Left lung (tissue), 10 donors: ENCODE data around the gene CMA1. TPM values are rescaled to one million over a fixed set of nuclear protein-coding genes. Genes with fewer than 3 reads are reported as not detected.
"Not testable (repeated sequence)": the region's sequence is repeated elsewhere in the genome, so short reads cannot be mapped to it uniquely, and the experiment has no call there.

ENCODE experiments used
- ATAC-seq: fragments of 200-7000 bp; cut with Tn5 transposase; one replicate; pipeline ENCODE4 v1.9.1; 2020; ENCODE audit warnings: moderate library complexity
- DNase-seq, 4 donors: peaks; one replicate each; pipeline ENCODE4 v3.0.0-alpha.2; 2013 to 2020
- H3K27ac ChIP-seq, 2 donors: fragments of 200-600 bp; sonication (generic) in 1 of 2; one replicate each; pipeline versions ENCODE4 v1.5.0 to v1.8.0; 2020 to 2021
- H3K27me3 ChIP-seq, 2 donors: fragments of 200-600 bp; sonication (generic) in 1 of 2; one replicate each; pipeline versions ENCODE4 v1.5.0 to v1.8.0; 2020 to 2021
- H3K36me3 ChIP-seq, 2 donors: fragments of 200-600 bp; sonication (generic) in 1 of 2; one replicate each; pipeline versions ENCODE4 v1.5.0 to v1.8.0; 2020 to 2021
- H3K4me1 ChIP-seq, 2 donors: fragments of 200-600 bp; one replicate each; pipeline ENCODE4 v1.8.0; 2021
- H3K4me3 ChIP-seq, 2 donors: fragments of 200-600 bp; sonication (generic) in 1 of 2; one replicate each; pipeline versions ENCODE4 v1.5.0 to v1.8.0; 2020 to 2021; ENCODE audit warnings: mild to moderate bottlenecking in 1 of 2
- H3K9me3 ChIP-seq, 2 donors: fragments of 200-600 bp; sonication (generic) in 1 of 2; one replicate each; pipeline versions ENCODE4 v1.5.0 to v1.8.0; 2020 to 2021
- CTCF ChIP-seq, 2 donors: fragments of 200-600 bp; sonication (generic) in 1 of 2; IDR thresholded peaks; one replicate each; pipeline versions ENCODE4 v1.5.0 to v1.8.0; 2021; ENCODE audit warnings: antibody characterized with exemption in 2 of 2
- intact Hi-C, 2 donors: fragments of 100-400 bp; cut with DNase I; formaldehyde crosslinking; loops; one replicate each; pipeline versions ENCODE4 v1.11.2 to v1.14.2; 2022
- polyA plus RNA-seq, 6 donors: library from polyadenylated mRNA; unstranded; fragments of 120-200 nt; gene quantifications; one replicate each; pipeline ENCODE4 v1.2.1, GENCODE V29; 2013; ENCODE audit not compliant: insufficient read length in 6 of 6
- total RNA-seq, 2 donors: library from RNA; stranded (reverse); fragmentation: NEBNext Ultra II Directional; extraction: Animal tissue kit (Norgen Biotek cat#: 25700); gene quantifications; one replicate each; pipeline ENCODE4 v1.2.1, GENCODE V29; 2021
- donor health status: DM: no; HTN: yes; CAD: no.
- donor health status: DM: no; HTN: no; CAD: no.

Gene CMA1
- total and polyA plus RNA-seq, 8 donors, result 0.17 to 0.74 (median 0.40) TPM; not detected in 3

DNA sequence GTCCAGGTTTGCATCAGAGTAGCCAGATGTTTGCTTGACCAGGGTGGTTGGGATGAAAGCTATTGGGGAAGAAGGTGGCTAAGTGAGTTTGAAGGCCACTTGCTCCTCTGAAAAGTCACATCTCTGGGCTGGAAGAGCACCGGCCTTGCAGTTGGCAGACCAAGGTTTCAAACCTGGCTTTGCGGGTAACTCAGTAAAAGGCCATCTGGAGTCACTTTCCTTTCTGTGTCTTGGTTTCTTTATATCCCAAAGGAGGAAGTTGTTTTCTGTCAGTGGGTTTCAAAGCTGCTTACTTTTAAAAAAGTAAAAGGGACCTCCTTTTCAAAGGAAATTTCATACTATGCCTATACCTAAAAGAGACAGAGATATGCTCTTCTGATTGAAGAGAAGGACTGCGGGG is 26.2 kb upstream of the CMA1 start:
- Histone ChIP-seq H3K27me3 (no peaks in the 10 kb centered on the region), H3K9me3 (no peaks in the 10 kb centered on the region), H3K4me1 (no peaks in the 10 kb centered on the region), H3K27ac (no peak overlapping the region), H3K4me3 (no peak overlapping the region), H3K36me3 (no peaks in the 10 kb centered on the region)
- TF ChIP-seq CTCF (IDR thresholded peaks at IDR 0.05), result no peak
- ATAC-seq (no peak), DNase-seq (no peak)
- intact Hi-C loops, result no loop called here

DNA sequence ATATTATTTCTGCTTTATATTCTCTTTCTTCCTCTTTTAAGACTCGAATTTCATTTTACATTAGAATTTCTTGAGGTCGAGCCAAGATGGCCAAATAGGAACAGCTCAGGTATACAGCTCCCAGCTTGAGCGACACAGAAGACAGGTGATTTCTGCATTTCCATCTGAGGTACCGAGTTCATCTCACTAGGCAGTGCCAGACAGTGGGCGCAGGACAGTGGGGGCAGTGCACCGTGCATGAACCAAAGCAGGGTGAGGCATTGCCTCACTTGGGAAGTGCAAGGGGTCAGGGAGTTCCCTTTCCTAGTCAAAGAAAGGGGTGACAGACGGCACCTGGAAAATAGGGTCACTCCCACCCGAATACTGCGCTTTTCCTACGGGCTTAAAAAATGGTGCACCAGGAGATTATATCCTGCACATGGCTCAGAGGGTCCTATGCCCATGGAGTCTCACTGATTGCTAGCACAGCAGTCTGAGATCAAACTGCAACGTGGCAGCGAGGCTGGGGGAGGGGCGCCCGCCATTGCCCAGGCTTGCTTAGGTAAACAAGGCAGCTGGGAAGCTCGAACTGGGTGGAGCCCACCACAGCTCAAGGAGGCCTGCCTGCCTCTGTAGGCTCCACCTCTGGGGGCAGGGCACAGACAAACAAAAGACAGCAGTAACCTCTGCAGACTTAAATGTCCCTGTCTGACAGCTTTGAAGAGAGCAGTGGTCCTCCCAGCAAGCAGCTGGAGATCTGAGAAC is 18.0 kb upstream of the CMA1 start:
- intact Hi-C loops, H3K9me3 ChIP-seq, ATAC-seq, H3K27ac ChIP-seq, DNase-seq, H3K27me3 ChIP-seq, H3K36me3 ChIP-seq, H3K4me3 ChIP-seq, H3K4me1 ChIP-seq: not testable (repeated sequence)

- intact Hi-C loops, result no loop called here
- TF ChIP-seq CTCF (IDR thresholded peaks at IDR 0.05), result no peak
- H3K4me3 ChIP-seq, result no peak overlapping the region
- H3K27ac ChIP-seq, result no peak overlapping the region
- H3K27me3 ChIP-seq, result no peaks in the 10 kb centered on the region
- ATAC-seq (no peak), DNase-seq (no peak)
- no peaks in the 10 kb centered on the region for H3K36me3 ChIP-seq
- H3K9me3 ChIP-seq, result no peaks in the 10 kb centered on the region
- no peaks in the 10 kb centered on the region for H3K4me1 ChIP-seq
Observed at GRCh38 chr14:24518851-24519250, 10.8 kb upstream of the CMA1 start.

DNA sequence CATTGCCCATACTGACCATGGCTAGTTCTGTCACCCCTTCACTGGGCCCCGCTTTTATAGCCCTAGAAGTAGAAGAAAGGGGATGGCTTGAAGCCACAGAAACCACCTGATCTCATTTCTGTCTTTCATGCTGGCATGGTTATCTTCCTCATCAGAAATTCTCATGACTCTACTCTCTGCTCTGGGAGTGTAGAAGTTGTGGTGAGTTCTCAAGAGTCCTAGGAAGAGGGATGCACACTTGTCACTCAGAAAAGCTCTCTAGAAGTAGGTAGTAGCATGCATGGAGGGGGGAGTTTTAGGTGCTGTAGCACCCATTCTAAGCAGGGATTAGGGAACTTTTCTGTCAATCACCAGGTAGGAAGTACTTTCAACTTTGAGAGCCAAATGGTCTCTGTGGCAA is 6.1 kb upstream of the CMA1 start:
- intact Hi-C loops, result no loop called here
- H3K27ac ChIP-seq, result no peak overlapping the region
- ATAC-seq (no peak), DNase-seq (no peak)
- H3K4me1 ChIP-seq, result no peaks in the 10 kb centered on the region
- no peak for TF ChIP-seq CTCF (IDR thresholded peaks at IDR 0.05)
- no peak overlapping the region for H3K4me3 ChIP-seq
- H3K27me3 ChIP-seq, result no peaks in the 10 kb centered on the region
- no peaks in the 10 kb centered on the region for H3K36me3 ChIP-seq
- no peaks in the 10 kb centered on the region for H3K9me3 ChIP-seq

DNA sequence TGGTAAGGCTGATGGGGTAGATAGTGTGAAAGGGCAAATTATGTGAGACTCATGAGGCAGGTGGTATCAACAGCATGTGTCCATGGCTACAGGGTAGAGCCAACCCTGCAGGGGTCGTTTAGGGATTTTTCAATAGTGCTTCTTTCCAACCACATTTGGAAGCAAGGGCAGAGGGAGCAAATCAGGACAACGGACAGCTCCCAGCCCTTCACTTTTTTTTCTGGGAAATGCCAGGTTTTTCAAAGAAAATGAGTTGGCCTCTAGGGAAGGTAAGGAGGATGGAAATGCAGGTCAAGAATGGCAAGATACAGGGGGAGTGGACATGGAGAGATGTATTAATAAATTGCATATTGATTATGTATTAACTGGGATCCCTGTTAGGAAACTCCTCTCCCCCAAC is 4.9 kb upstream of the CMA1 start:
- intact Hi-C loops, result no loop called here
- peak in 2 of 4 donors; percentile 1 to 2 for DNase-seq

More for the DNA sequence above, 4.9 kb upstream of the CMA1 start:
- no peaks in the 10 kb centered on the region for H3K9me3 ChIP-seq
- no peak overlapping the region for H3K27ac ChIP-seq
- H3K4me3 ChIP-seq, result no peak overlapping the region
- no peaks in the 10 kb centered on the region for H3K27me3 ChIP-seq
- no peak for ATAC-seq
- TF ChIP-seq CTCF (IDR thresholded peaks at IDR 0.05), result no peak
- no peaks in the 10 kb centered on the region for H3K36me3 ChIP-seq
- H3K4me1 ChIP-seq, result no peaks in the 10 kb centered on the region
